ENCODE measurements around the gene ISCA1. TPM values are rescaled to one million over a fixed set of nuclear protein-coding genes. Genes with fewer than 3 reads are reported as not detected.
A peak's percentile ranks its signal among the peaks of the same experiment; 100 is the strongest.

ISCA1 gene
- polyA plus RNA-seq, 4 donors = 28.0 to 38.6 (median 37.3) TPM

- Histone ChIP-seq H3K4me3 (ENCODE audit: low read depth in 1 of 3, low read length in 3 of 3) (peak overlapping the region; percentile 53 to 89 (median 83)), H3K36me3 (ENCODE audit: control insufficient read depth in 3 of 3, insufficient read depth in 2 of 3, low read depth in 1 of 3, low read length in 3 of 3) (peaks cover 0 to 5% (median 2%) of the 10 kb centered on the region in 3 donors), H3K27ac (ENCODE audit: low read depth in 1 of 3, low read length in 2 of 3) (peak overlapping the region; percentile 92 to 97 (median 96)), H3K9me3 (ENCODE audit: control insufficient read depth in 2 of 2, insufficient read depth in 1 of 2, low read depth in 1 of 2, low read length in 1 of 2) (no peaks in the 10 kb centered on the region), H3K27me3 (ENCODE audit: control insufficient read depth in 3 of 3, insufficient read depth in 3 of 3, low read length in 3 of 3) (no peaks in the 10 kb centered on the region), H3K4me1 (ENCODE audit: control insufficient read depth in 3 of 3, insufficient read depth in 2 of 3, low read depth in 1 of 3, low read length in 2 of 3) (peaks cover 6 to 16% (median 15%) of the 10 kb centered on the region in 3 donors)
- 7 to 13% (median 7%) methylated on average over 12 of the region's 12 CpGs for WGBS, 3 donors
- FAIRE-seq (no peak), DNase-seq (no peak)
Measured at GRCh38 chr9:86282979-86283535, 719 bp upstream of the ISCA1 start.

- FAIRE-seq (no peak), DNase-seq (peak; percentile 79 to 83)
- H3K36me3 ChIP-seq (ENCODE audit: control insufficient read depth in 3 of 3, insufficient read depth in 2 of 3, low read depth in 1 of 3, low read length in 3 of 3) = peaks cover 0 to 5% (median 0%) of the 10 kb centered on the region in 3 donors
- H3K4me3 ChIP-seq (ENCODE audit: low read depth in 1 of 3, low read length in 3 of 3) = peak overlapping the region; percentile 53 to 89 (median 83)
- WGBS, 3 donors = 0 to 1% (median 0%) methylated on average over 30 to 31 of the region's 31 CpGs
- peak overlapping the region; percentile 92 to 97 (median 96) for H3K27ac ChIP-seq (ENCODE audit: low read depth in 1 of 3, low read length in 2 of 3)
- no peaks in the 10 kb centered on the region for H3K9me3 ChIP-seq (ENCODE audit: control insufficient read depth in 2 of 2, insufficient read depth in 1 of 2, low read depth in 1 of 2, low read length in 1 of 2)
- peaks cover 6 to 17% (median 15%) of the 10 kb centered on the region in 3 donors for H3K4me1 ChIP-seq (ENCODE audit: control insufficient read depth in 3 of 3, insufficient read depth in 2 of 3, low read depth in 1 of 3, low read length in 2 of 3)
- no peaks in the 10 kb centered on the region for H3K27me3 ChIP-seq (ENCODE audit: control insufficient read depth in 3 of 3, insufficient read depth in 3 of 3, low read length in 3 of 3)
Measured at GRCh38 chr9:86281593-86282076, 703 bp downstream of the ISCA1 start.

- 93 to 96% (median 95%) methylated on average over 7 of the region's 7 CpGs for WGBS, 3 donors
- Histone ChIP-seq H3K36me3 (ENCODE audit: control insufficient read depth in 3 of 3, insufficient read depth in 2 of 3, low read depth in 1 of 3, low read length in 3 of 3) (peaks cover 0 to 8% (median 0%) of the 10 kb centered on the region in 3 donors), H3K4me3 (ENCODE audit: low read depth in 1 of 3, low read length in 3 of 3) (no peak overlapping the region), H3K27me3 (ENCODE audit: control insufficient read depth in 3 of 3, insufficient read depth in 3 of 3, low read length in 3 of 3) (no peaks in the 10 kb centered on the region), H3K27ac (ENCODE audit: low read depth in 1 of 3, low read length in 2 of 3) (no peak overlapping the region), H3K4me1 (ENCODE audit: control insufficient read depth in 3 of 3, insufficient read depth in 2 of 3, low read depth in 1 of 3, low read length in 2 of 3) (peaks cover 6 to 17% (median 15%) of the 10 kb centered on the region in 3 donors), H3K9me3 (ENCODE audit: control insufficient read depth in 2 of 2, insufficient read depth in 1 of 2, low read depth in 1 of 2, low read length in 1 of 2) (no peaks in the 10 kb centered on the region)
- no peak for DNase-seq
- FAIRE-seq = no peak
Measured at GRCh38 chr9:86280580-86280979, 1.8 kb downstream of the ISCA1 start.

GRCh38 chr9:86279839-86280238 lies 2.5 kb downstream of the ISCA1 start:
- 69 to 85% (median 74%) methylated on average over 3 of the region's 3 CpGs for WGBS, 3 donors
- no peak for FAIRE-seq
- no peak overlapping the region for H3K4me3 ChIP-seq (ENCODE audit: low read depth in 1 of 3, low read length in 3 of 3)

GRCh38 chr9:86277072-86277471 lies 5.3 kb downstream of the ISCA1 start:
- FAIRE-seq = no peak

More at GRCh38 chr9:86279839-86280238, 2.5 kb downstream of the ISCA1 start:
- Histone ChIP-seq H3K9me3 (ENCODE audit: control insufficient read depth in 2 of 2, insufficient read depth in 1 of 2, low read depth in 1 of 2, low read length in 1 of 2) (no peaks in the 10 kb centered on the region), H3K27ac (ENCODE audit: low read depth in 1 of 3, low read length in 2 of 3) (peak overlapping the region in 1 of 3 donors; percentile 27), H3K27me3 (ENCODE audit: control insufficient read depth in 3 of 3, insufficient read depth in 3 of 3, low read length in 3 of 3) (no peaks in the 10 kb centered on the region), H3K4me1 (ENCODE audit: control insufficient read depth in 3 of 3, insufficient read depth in 2 of 3, low read depth in 1 of 3, low read length in 2 of 3) (peaks cover 6 to 18% (median 15%) of the 10 kb centered on the region in 3 donors), H3K36me3 (ENCODE audit: control insufficient read depth in 3 of 3, insufficient read depth in 2 of 3, low read depth in 1 of 3, low read length in 3 of 3) (peaks cover 0 to 8% (median 0%) of the 10 kb centered on the region in 3 donors)
- DNase-seq = peak; percentile 9 to 32

GRCh38 chr9:86275962-86276361 lies 6.4 kb downstream of the ISCA1 start:
- Histone ChIP-seq H3K4me1 (ENCODE audit: control insufficient read depth in 3 of 3, insufficient read depth in 2 of 3, low read depth in 1 of 3, low read length in 2 of 3) (peaks cover 4 to 14% (median 6%) of the 10 kb centered on the region in 3 donors), H3K36me3 (ENCODE audit: control insufficient read depth in 3 of 3, insufficient read depth in 2 of 3, low read depth in 1 of 3, low read length in 3 of 3) (peaks cover 5 to 10% (median 8%) of the 10 kb centered on the region in 3 donors), H3K4me3 (ENCODE audit: low read depth in 1 of 3, low read length in 3 of 3) (no peak overlapping the region), H3K9me3 (ENCODE audit: control insufficient read depth in 2 of 2, insufficient read depth in 1 of 2, low read depth in 1 of 2, low read length in 1 of 2) (no peaks in the 10 kb centered on the region), H3K27ac (ENCODE audit: low read depth in 1 of 3, low read length in 2 of 3) (no peak overlapping the region), H3K27me3 (ENCODE audit: control insufficient read depth in 3 of 3, insufficient read depth in 3 of 3, low read length in 3 of 3) (no peaks in the 10 kb centered on the region)
- DNase-seq (no peak), FAIRE-seq (no peak)
- 84 to 88% (median 85%) methylated on average over 3 of the region's 3 CpGs for WGBS, 3 donors

More at GRCh38 chr9:86277072-86277471, 5.3 kb downstream of the ISCA1 start:
- Histone ChIP-seq H3K36me3 (ENCODE audit: control insufficient read depth in 3 of 3, insufficient read depth in 2 of 3, low read depth in 1 of 3, low read length in 3 of 3) (peaks cover 2 to 8% (median 6%) of the 10 kb centered on the region in 3 donors), H3K9me3 (ENCODE audit: control insufficient read depth in 2 of 2, insufficient read depth in 1 of 2, low read depth in 1 of 2, low read length in 1 of 2) (no peaks in the 10 kb centered on the region), H3K27ac (ENCODE audit: low read depth in 1 of 3, low read length in 2 of 3) (no peak overlapping the region), H3K4me1 (ENCODE audit: control insufficient read depth in 3 of 3, insufficient read depth in 2 of 3, low read depth in 1 of 3, low read length in 2 of 3) (peaks cover 6 to 14% (median 7%) of the 10 kb centered on the region in 3 donors), H3K27me3 (ENCODE audit: control insufficient read depth in 3 of 3, insufficient read depth in 3 of 3, low read length in 3 of 3) (no peaks in the 10 kb centered on the region), H3K4me3 (ENCODE audit: low read depth in 1 of 3, low read length in 3 of 3) (no peak overlapping the region)
- no peak for DNase-seq
- 36 to 52% (median 39%) methylated on average over 1 of the region's 1 CpG for WGBS, 3 donors

- DNase-seq (no peak), FAIRE-seq (no peak)
- Histone ChIP-seq H3K27ac (ENCODE audit: low read depth in 1 of 3, low read length in 2 of 3) (no peak overlapping the region), H3K27me3 (ENCODE audit: control insufficient read depth in 3 of 3, insufficient read depth in 3 of 3, low read length in 3 of 3) (no peaks in the 10 kb centered on the region), H3K4me3 (ENCODE audit: low read depth in 1 of 3, low read length in 3 of 3) (no peak overlapping the region), H3K36me3 (ENCODE audit: control insufficient read depth in 3 of 3, insufficient read depth in 2 of 3, low read depth in 1 of 3, low read length in 3 of 3) (peaks cover 5 to 10% (median 6%) of the 10 kb centered on the region in 3 donors), H3K9me3 (ENCODE audit: control insufficient read depth in 2 of 2, insufficient read depth in 1 of 2, low read depth in 1 of 2, low read length in 1 of 2) (no peaks in the 10 kb centered on the region), H3K4me1 (ENCODE audit: control insufficient read depth in 3 of 3, insufficient read depth in 2 of 3, low read depth in 1 of 3, low read length in 2 of 3) (peaks cover 4 to 8% (median 4%) of the 10 kb centered on the region in 3 donors)
- WGBS, 3 donors = 82 to 89% (median 86%) methylated on average over 7 of the region's 7 CpGs
Measured at GRCh38 chr9:86274821-86275643, 7.3 kb downstream of the ISCA1 start.

GRCh38 chr9:86272221-86272620 lies 10.1 kb downstream of the ISCA1 start:
- Histone ChIP-seq H3K27me3 (ENCODE audit: control insufficient read depth in 3 of 3, insufficient read depth in 3 of 3, low read length in 3 of 3) (no peaks in the 10 kb centered on the region), H3K36me3 (ENCODE audit: control insufficient read depth in 3 of 3, insufficient read depth in 2 of 3, low read depth in 1 of 3, low read length in 3 of 3) (peaks cover 2 to 10% (median 5%) of the 10 kb centered on the region in 3 donors), H3K27ac (ENCODE audit: low read depth in 1 of 3, low read length in 2 of 3) (no peak overlapping the region), H3K4me3 (ENCODE audit: low read depth in 1 of 3, low read length in 3 of 3) (no peak overlapping the region), H3K9me3 (ENCODE audit: control insufficient read depth in 2 of 2, insufficient read depth in 1 of 2, low read depth in 1 of 2, low read length in 1 of 2) (no peaks in the 10 kb centered on the region), H3K4me1 (ENCODE audit: control insufficient read depth in 3 of 3, insufficient read depth in 2 of 3, low read depth in 1 of 3, low read length in 2 of 3) (peaks cover 0 to 4% (median 0%) of the 10 kb centered on the region in 3 donors)
- FAIRE-seq (no peak), DNase-seq (peak; percentile 20 to 45)
- WGBS, 3 donors = 81 to 87% (median 85%) methylated on average over 4 of the region's 4 CpGs

All from small intestine (tissue), 7 donors.